K562 (cell line): Measurements from ENCODE around the gene HSPE1. TPM values are rescaled to one million over a fixed set of nuclear protein-coding genes. Genes with fewer than 3 reads are reported as not detected.

Experiments used
- CBX8 ChIP-seq: fragments of 200-600 bp; sonication (generic); IDR thresholded peaks from 2 replicates; pipeline ENCODE4 v1.6.1; 2012; ENCODE audit warnings: borderline replicate concordance, mixed run types, low read depth, mild to moderate bottlenecking, moderate library complexity, mixed read lengths, low read length, control low read depth, inconsistent platforms; ENCODE audit not compliant: poor library complexity, severe bottlenecking; ENCODE audit errors: extremely low read depth
- FUS ChIP-seq: fragments of 200-400 bp; formaldehyde crosslinking; optimal IDR thresholded peaks from 2 replicates; pipeline ENCODE3; 2017; ENCODE audit warnings: low read depth, low read length
- JUNB ChIP-seq: fragments of 450-650 bp; formaldehyde crosslinking; conservative IDR thresholded peaks from 2 replicates; pipeline ENCODE4 v1.4.0; 2020; ENCODE audit warnings: mild to moderate bottlenecking
- NUFIP1 ChIP-seq: fragments of 450-650 bp; IDR thresholded peaks from 2 replicates; pipeline ENCODE4 v1.6.1; 2018; ENCODE audit not compliant: partially characterized antibody
- OTX1 ChIP-seq: fragments of 450-650 bp; formaldehyde crosslinking; IDR thresholded peaks from 2 replicates; pipeline ENCODE4 v1.4.0; 2022; ENCODE audit warnings: mild to moderate bottlenecking
- POLR2A ChIP-seq: fragments of 450-650 bp; conservative IDR thresholded peaks from 2 replicates; pipeline ENCODE4 v1.6.1; 2016
- ZNF584 ChIP-seq: fragments of 200-800 bp; sonication (Bioruptor generic); IDR thresholded peaks from 2 replicates; pipeline ENCODE4 v1.6.1; 2016; ENCODE audit warnings: low read depth, mild to moderate bottlenecking, missing genetic modification characterization, missing compliant biosample characterization
- ZNF695 ChIP-seq: fragments of 450-650 bp; formaldehyde crosslinking; IDR thresholded peaks from 2 replicates; pipeline ENCODE4 v1.4.0; 2020; ENCODE audit warnings: mild to moderate bottlenecking, moderate library complexity
- polyA plus RNA-seq, 8 experiments: library from polyadenylated mRNA; depleted of rRNA in 4 of 8; stranded (reverse) in 5 of 8; unstranded in 3 of 8; fragments of >200 nt; fragmentation: Nextera tagmentation in 2 of 8; fragmentation: Illumina TruSeq in 1 of 8; extraction: Ambion mirVana in 2 of 8; extraction: Trizol in 1 of 8; gene quantifications; 2 replicates each; pipeline versions ENCODE4 v1.2.1 to v1.2.3, GENCODE V29; 2011 to 2014; ENCODE audit warnings: inconsistent platforms in 1 of 8, missing spikeins in 1 of 8
- total RNA-seq, 7 experiments: library from RNA; depleted of rRNA in 6 of 7; stranded (reverse); fragments of >200 nt in 6 of 7; fragmentation: Illumina TruSeq in 2 of 7; extraction: Trizol in 2 of 7; gene quantifications; 2 replicates each; pipeline versions ENCODE4 v1.2.1 to v1.2.3, GENCODE V29; 2011 to 2021; ENCODE audit warnings: low replicate concordance in 1 of 7
- TF ChIP-seq, protein P1 (sequence below): fragments of 250-450 bp; sonication (Bioruptor Pico); IDR thresholded peaks from 2 replicates; pipeline ENCODE4 v1.4.0; 2020
- TF ChIP-seq, protein P2 (sequence below): fragments of 450-650 bp; formaldehyde crosslinking; IDR thresholded peaks from 2 replicates; pipeline ENCODE4 v1.4.0; 2022; ENCODE audit warnings: missing genetic modification characterization
- TF ChIP-seq, protein P3 (sequence below): sonication (generic); formaldehyde crosslinking; IDR thresholded peaks from 2 replicates; pipeline ENCODE4 v1.8.1; 2022; ENCODE audit warnings: missing genetic modification reagents
- TF ChIP-seq, protein P4 (sequence below): fragments of 250-450 bp; sonication (Bioruptor Pico); IDR thresholded peaks from 2 replicates; pipeline ENCODE4 v1.4.0; 2020; ENCODE audit warnings: mild to moderate bottlenecking, moderate library complexity

The HSPE1 gene
- total and polyA plus RNA-seq, 9 of the 15 experiments (the other 6 are each of a cell fraction or from before 2014, with no cell fraction given) = 223 to 1,007 (median 612) TPM

DNA sequence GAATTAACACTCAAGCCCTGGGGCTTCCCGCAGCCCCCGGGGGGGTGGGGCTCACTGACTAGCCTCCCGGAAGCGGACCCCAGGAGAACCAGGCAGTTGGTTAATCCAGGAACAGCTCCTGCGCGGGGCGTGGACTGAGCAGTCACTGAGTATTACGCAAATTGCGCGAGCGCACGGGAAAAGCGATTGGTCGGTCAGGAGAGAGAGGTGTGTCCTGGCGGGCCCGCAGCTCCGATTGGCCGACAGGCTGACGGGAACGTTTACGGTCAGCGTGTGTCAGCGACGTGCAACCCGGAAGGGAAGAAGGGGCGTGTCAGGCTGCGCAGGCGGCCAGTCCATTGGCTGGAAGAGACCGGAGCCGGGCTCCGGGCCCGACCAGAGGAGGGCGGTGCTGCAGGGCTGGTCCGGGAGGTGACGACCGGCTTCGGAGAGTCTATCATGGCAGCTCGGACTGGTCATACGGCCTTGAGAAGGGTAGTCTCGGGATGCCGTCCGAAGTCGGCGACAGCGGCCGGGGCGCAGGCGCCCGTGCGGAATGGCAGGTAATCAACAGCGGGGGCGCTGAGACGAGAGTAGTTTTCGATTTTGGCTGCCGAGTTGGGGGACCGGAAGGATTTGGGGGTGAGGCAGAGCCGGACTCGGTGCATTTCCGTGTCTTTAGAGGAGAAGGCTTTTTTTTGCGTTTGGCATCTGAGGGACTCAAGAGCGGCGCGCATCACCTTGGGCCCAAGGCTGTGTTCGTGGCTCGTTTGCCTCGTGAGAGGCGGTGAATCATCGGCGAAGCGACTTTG lies 46.9 kb upstream of the HSPE1 start, which contains the start of gene COQ10B (continued):
- TF ChIP-seq, protein P1, sequence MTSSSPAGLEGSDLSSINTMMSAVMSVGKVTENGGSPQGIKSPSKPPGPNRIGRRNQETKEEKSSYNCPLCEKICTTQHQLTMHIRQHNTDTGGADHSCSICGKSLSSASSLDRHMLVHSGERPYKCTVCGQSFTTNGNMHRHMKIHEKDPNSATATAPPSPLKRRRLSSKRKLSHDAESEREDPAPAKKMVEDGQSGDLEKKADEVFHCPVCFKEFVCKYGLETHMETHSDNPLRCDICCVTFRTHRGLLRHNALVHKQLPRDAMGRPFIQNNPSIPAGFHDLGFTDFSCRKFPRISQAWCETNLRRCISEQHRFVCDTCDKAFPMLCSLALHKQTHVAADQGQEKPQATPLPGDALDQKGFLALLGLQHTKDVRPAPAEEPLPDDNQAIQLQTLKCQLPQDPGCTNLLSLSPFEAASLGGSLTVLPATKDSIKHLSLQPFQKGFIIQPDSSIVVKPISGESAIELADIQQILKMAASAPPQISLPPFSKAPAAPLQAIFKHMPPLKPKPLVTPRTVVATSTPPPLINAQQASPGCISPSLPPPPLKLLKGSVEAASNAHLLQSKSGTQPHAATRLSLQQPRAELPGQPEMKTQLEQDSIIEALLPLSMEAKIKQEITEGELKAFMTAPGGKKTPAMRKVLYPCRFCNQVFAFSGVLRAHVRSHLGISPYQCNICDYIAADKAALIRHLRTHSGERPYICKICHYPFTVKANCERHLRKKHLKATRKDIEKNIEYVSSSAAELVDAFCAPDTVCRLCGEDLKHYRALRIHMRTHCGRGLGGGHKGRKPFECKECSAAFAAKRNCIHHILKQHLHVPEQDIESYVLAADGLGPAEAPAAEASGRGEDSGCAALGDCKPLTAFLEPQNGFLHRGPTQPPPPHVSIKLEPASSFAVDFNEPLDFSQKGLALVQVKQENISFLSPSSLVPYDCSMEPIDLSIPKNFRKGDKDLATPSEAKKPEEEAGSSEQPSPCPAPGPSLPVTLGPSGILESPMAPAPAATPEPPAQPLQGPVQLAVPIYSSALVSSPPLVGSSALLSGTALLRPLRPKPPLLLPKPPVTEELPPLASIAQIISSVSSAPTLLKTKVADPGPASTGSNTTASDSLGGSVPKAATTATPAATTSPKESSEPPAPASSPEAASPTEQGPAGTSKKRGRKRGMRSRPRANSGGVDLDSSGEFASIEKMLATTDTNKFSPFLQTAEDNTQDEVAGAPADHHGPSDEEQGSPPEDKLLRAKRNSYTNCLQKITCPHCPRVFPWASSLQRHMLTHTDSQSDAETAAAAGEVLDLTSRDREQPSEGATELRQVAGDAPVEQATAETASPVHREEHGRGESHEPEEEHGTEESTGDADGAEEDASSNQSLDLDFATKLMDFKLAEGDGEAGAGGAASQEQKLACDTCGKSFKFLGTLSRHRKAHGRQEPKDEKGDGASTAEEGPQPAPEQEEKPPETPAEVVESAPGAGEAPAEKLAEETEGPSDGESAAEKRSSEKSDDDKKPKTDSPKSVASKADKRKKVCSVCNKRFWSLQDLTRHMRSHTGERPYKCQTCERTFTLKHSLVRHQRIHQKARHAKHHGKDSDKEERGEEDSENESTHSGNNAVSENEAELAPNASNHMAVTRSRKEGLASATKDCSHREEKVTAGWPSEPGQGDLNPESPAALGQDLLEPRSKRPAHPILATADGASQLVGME = 0 out of 2 replicates have a peak, but pooled peaks have one; percentile 12
- TF ChIP-seq ZNF584 (CRISPR knock-in tag) = no peak
- TF ChIP-seq, protein P2, sequence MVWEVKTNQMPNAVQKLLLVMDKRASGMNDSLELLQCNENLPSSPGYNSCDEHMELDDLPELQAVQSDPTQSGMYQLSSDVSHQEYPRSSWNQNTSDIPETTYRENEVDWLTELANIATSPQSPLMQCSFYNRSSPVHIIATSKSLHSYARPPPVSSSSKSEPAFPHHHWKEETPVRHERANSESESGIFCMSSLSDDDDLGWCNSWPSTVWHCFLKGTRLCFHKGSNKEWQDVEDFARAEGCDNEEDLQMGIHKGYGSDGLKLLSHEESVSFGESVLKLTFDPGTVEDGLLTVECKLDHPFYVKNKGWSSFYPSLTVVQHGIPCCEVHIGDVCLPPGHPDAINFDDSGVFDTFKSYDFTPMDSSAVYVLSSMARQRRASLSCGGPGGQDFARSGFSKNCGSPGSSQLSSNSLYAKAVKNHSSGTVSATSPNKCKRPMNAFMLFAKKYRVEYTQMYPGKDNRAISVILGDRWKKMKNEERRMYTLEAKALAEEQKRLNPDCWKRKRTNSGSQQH = no peak
- TF ChIP-seq, protein P3, sequence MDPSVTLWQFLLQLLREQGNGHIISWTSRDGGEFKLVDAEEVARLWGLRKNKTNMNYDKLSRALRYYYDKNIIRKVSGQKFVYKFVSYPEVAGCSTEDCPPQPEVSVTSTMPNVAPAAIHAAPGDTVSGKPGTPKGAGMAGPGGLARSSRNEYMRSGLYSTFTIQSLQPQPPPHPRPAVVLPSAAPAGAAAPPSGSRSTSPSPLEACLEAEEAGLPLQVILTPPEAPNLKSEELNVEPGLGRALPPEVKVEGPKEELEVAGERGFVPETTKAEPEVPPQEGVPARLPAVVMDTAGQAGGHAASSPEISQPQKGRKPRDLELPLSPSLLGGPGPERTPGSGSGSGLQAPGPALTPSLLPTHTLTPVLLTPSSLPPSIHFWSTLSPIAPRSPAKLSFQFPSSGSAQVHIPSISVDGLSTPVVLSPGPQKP (CRISPR knock-in tag) = no peak
- TF ChIP-seq JUNB (CRISPR knock-in tag) = no peak
- TF ChIP-seq OTX1 = peak; percentile 68; the same call in 1 of the 2 replicates
- TF ChIP-seq NUFIP1 = no peak
- peak; percentile 91 for TF ChIP-seq POLR2A
- TF ChIP-seq ZNF695 (CRISPR knock-in tag) = no peak
- TF ChIP-seq FUS = no peak
- TF ChIP-seq, protein P4, sequence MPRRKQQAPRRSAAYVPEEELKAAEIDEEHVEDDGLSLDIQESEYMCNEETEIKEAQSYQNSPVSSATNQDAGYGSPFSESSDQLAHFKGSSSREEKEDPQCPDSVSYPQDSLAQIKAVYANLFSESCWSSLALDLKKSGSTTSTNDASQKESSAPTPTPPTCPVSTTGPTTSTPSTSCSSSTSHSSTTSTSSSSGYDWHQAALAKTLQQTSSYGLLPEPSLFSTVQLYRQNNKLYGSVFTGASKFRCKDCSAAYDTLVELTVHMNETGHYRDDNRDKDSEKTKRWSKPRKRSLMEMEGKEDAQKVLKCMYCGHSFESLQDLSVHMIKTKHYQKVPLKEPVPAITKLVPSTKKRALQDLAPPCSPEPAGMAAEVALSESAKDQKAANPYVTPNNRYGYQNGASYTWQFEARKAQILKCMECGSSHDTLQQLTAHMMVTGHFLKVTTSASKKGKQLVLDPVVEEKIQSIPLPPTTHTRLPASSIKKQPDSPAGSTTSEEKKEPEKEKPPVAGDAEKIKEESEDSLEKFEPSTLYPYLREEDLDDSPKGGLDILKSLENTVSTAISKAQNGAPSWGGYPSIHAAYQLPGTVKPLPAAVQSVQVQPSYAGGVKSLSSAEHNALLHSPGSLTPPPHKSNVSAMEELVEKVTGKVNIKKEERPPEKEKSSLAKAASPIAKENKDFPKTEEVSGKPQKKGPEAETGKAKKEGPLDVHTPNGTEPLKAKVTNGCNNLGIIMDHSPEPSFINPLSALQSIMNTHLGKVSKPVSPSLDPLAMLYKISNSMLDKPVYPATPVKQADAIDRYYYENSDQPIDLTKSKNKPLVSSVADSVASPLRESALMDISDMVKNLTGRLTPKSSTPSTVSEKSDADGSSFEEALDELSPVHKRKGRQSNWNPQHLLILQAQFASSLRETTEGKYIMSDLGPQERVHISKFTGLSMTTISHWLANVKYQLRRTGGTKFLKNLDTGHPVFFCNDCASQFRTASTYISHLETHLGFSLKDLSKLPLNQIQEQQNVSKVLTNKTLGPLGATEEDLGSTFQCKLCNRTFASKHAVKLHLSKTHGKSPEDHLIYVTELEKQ = no peak
- TF ChIP-seq CBX8 = no peak
